Natural killer cell treated with Interleukin-12 subunit alpha and Interleukin-12 subunit beta and Interleukin-15 and Interleukin-18, amount 100 ng/mL, for 72 hours (primary cell): Measurements from ENCODE around the gene PCNX1. TPM values are rescaled to one million over a fixed set of nuclear protein-coding genes. Genes with fewer than 3 reads are reported as not detected.

Experiments used
- ATAC-seq, 2 donors: fragments of 150-1000 bp; cut with Tn5 transposase in 1 of 2; sonication (Bioruptor Pico), chemical (Tn5 transposase) in 1 of 2; 2 replicates each; pipeline ENCODE4 v1.10.0; 2021
- DNase-seq: peaks from one replicate; pipeline ENCODE4 v3.0.0; 2022; ENCODE audit warnings: low spot score
- H3K27ac Mint-ChIP-seq, 2 donors: 1 replicate in 1 of 2; 2 replicates in 1 of 2; pipeline ENCODE4 v1.8.0; 2022; ENCODE audit warnings: mixed read lengths in 2 of 2, mild to moderate bottlenecking in 1 of 2, moderate library complexity in 1 of 2
- H3K27me3 Mint-ChIP-seq, 2 donors: 1 replicate in 1 of 2; 2 replicates in 1 of 2; pipeline ENCODE4 v1.8.0; 2022; ENCODE audit warnings: mixed read lengths in 2 of 2
- H3K36me3 Mint-ChIP-seq: one replicate; pipeline ENCODE4 v1.8.0; 2022; ENCODE audit warnings: mixed read lengths
- H3K4me1 Mint-ChIP-seq, 2 donors: 1 replicate in 1 of 2; 2 replicates in 1 of 2; pipeline ENCODE4 v1.8.0; 2022; ENCODE audit warnings: low read depth in 2 of 2, mixed read lengths in 2 of 2, mild to moderate bottlenecking in 1 of 2
- H3K4me3 Mint-ChIP-seq: one replicate; pipeline ENCODE4 v1.8.0; 2022; ENCODE audit warnings: mixed read lengths
- H3K9me3 Mint-ChIP-seq: 2 replicates; pipeline ENCODE4 v1.8.0; 2022; ENCODE audit warnings: mixed read lengths
- total RNA-seq, 2 donors: library from RNA; stranded (reverse); gene quantifications; one replicate each; pipeline ENCODE4 v1.2.3, GENCODE V29; 2022

The PCNX1 gene
- total RNA-seq, 2 donors from 2014 or later, result 81.7 to 156 TPM

- H3K36me3 Mint-ChIP-seq, result no peaks in the 10 kb centered on the region
- peak overlapping the region; percentile 98 to 99 for H3K27ac Mint-ChIP-seq
- peak overlapping the region; percentile 94 for H3K4me3 Mint-ChIP-seq
- ATAC-seq, result no peak
- H3K27me3 Mint-ChIP-seq, result peaks cover 0 to 2% of the 10 kb centered on the region in 2 donors
- no peaks in the 10 kb centered on the region for H3K9me3 Mint-ChIP-seq
- peaks cover 56 to 72% of the 10 kb centered on the region in 2 donors for H3K4me1 Mint-ChIP-seq
- no peak for DNase-seq
Measured at GRCh38 chr14:70882776-70883492, 24.3 kb upstream of the PCNX1 start.

GRCh38 chr14:70884595-70885342 is 22.5 kb upstream of the PCNX1 start:
- ATAC-seq, result peak in 1 of 2 donors; percentile 50
- Mint-ChIP-seq H3K27ac (peak overlapping the region; percentile 98 to 99), H3K4me1 (peaks cover 73 to 89% of the 10 kb centered on the region in 2 donors)

GRCh38 chr14:70885343-70886022 is 21.8 kb upstream of the PCNX1 start:
- Mint-ChIP-seq H3K36me3 (no peaks in the 10 kb centered on the region), H3K27ac (peak overlapping the region; percentile 98 to 99), H3K4me1 (peaks cover 73 to 93% of the 10 kb centered on the region in 2 donors), H3K27me3 (no peaks in the 10 kb centered on the region), H3K4me3 (peak overlapping the region; percentile 94), H3K9me3 (no peaks in the 10 kb centered on the region)
- ATAC-seq (peak in 1 of 2 donors; percentile 67), DNase-seq (no peak)

More at GRCh38 chr14:70884595-70885342, 22.5 kb upstream of the PCNX1 start:
- Mint-ChIP-seq H3K27me3 (peaks cover 0 to 2% of the 10 kb centered on the region in 2 donors), H3K36me3 (no peaks in the 10 kb centered on the region), H3K4me3 (peak overlapping the region; percentile 94), H3K9me3 (no peaks in the 10 kb centered on the region)
- no peak for DNase-seq

GRCh38 chr14:70886421-70887206 is 20.6 kb upstream of the PCNX1 start:
- ATAC-seq (peak; percentile 71 to 80), DNase-seq (peak; percentile 86)
- Mint-ChIP-seq H3K4me1 (peaks cover 72 to 91% of the 10 kb centered on the region in 2 donors), H3K27ac (peak overlapping the region; percentile 98 to 99), H3K27me3 (no peaks in the 10 kb centered on the region), H3K9me3 (no peaks in the 10 kb centered on the region), H3K36me3 (no peaks in the 10 kb centered on the region), H3K4me3 (peak overlapping the region; percentile 94)

DNA sequence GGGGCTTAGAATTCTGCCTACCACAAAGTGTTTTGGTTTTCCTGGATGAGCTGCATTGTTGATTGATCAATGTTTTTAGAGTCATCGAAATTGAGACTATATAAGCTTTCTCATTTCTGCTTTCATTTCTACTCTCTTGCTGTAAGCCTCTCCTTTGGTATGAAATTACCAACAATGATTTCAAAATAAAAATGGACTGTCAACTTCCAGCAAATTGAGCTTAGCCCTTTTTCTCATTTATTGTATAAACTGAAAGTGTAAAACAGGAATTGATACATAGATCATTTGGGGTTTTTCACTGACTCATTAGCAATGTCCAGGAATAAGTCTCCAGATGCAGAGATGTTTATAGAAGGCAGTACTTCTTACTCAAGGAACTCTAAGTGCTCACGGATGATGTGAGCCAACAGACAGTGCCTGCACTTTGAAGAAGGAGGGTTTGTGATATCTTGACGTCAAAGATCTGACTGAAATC is 20.0 kb upstream of the PCNX1 start:
- peak; percentile 29 to 75 for ATAC-seq
- Mint-ChIP-seq H3K27ac (peak overlapping the region; percentile 98 to 99), H3K36me3 (no peaks in the 10 kb centered on the region), H3K4me1 (peaks cover 68 to 85% of the 10 kb centered on the region in 2 donors), H3K27me3 (no peaks in the 10 kb centered on the region), H3K4me3 (peak overlapping the region; percentile 94), H3K9me3 (no peaks in the 10 kb centered on the region)
- DNase-seq, result no peak

DNA sequence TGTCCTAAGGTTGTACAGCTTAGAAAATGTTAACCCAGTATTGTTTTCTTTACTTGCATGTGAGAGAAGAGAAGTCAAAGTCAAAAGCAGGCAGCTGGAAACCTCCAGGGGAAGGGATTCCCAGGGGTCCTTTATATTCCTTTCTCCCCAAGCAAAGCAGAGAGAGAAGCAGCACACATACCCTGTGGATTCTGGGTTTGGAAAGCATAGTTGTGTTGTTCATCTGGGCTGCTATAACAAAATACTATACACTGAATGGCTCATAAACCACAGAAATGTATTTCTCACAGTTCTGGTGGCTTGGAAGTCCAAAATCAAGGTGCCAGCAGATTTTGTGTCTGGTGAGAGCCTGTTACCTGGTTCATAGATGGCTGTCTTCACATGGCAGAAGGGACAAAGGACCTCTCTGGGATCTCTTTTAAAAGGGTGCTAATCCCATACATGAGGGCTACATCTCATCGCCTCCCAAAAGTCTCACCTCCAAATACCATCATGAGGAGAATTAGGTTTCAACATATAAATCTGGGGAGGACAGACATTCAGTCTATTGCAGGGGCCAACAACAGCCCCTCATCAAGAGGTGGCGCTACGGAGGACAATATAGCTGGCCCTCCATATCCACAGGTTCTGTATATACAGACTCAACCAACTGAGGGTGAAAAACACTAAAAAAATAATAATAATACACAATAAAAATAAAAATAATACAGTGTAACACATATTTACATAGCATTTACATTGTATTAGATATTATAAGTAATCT is 19.3 kb upstream of the PCNX1 start:
- ATAC-seq (no peak), DNase-seq (no peak)
- peak overlapping the region; percentile 98 to 99 for H3K27ac Mint-ChIP-seq
- no peaks in the 10 kb centered on the region for H3K9me3 Mint-ChIP-seq
- H3K4me1 Mint-ChIP-seq, result peaks cover 64 to 83% of the 10 kb centered on the region in 2 donors
- no peaks in the 10 kb centered on the region for H3K36me3 Mint-ChIP-seq
- H3K27me3 Mint-ChIP-seq, result peaks cover 0 to 3% of the 10 kb centered on the region in 2 donors
- peak overlapping the region; percentile 94 for H3K4me3 Mint-ChIP-seq

GRCh38 chr14:70888681-70889175 is 18.5 kb upstream of the PCNX1 start:
- Mint-ChIP-seq H3K27ac (peak overlapping the region; percentile 98 to 99), H3K9me3 (no peaks in the 10 kb centered on the region), H3K27me3 (peaks cover 0 to 3% of the 10 kb centered on the region in 2 donors), H3K36me3 (no peaks in the 10 kb centered on the region), H3K4me3 (peak overlapping the region; percentile 70), H3K4me1 (peaks cover 62 to 83% of the 10 kb centered on the region in 2 donors)
- DNase-seq (peak; percentile 67), ATAC-seq (peak; percentile 58 to 67)

DNA sequence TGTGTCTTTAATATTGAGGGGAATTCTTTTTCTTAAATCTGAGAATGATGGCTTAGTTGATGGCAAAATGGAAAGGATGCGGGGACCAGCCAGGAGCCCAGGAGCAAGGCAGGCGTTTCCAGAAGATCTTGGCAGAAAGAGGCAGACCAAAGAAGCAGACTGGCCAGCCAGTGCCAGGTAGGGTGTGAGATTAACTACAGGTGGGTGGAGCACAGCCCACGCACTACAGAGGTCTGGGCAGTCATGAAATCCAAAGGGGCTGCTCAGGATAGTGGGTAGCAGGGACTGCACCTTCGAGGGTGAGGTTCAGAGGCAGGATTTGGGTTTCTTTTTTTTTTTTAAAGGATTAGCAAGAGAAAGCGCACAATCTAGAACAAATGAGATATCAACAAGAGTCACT is 17.7 kb upstream of the PCNX1 start:
- Mint-ChIP-seq H3K36me3 (no peaks in the 10 kb centered on the region), H3K9me3 (no peaks in the 10 kb centered on the region), H3K27ac (peak overlapping the region; percentile 98 to 99), H3K4me3 (peak overlapping the region; percentile 70), H3K27me3 (peaks cover 0 to 8% of the 10 kb centered on the region in 2 donors), H3K4me1 (peaks cover 64 to 83% of the 10 kb centered on the region in 2 donors)
- DNase-seq (no peak), ATAC-seq (no peak)

DNA sequence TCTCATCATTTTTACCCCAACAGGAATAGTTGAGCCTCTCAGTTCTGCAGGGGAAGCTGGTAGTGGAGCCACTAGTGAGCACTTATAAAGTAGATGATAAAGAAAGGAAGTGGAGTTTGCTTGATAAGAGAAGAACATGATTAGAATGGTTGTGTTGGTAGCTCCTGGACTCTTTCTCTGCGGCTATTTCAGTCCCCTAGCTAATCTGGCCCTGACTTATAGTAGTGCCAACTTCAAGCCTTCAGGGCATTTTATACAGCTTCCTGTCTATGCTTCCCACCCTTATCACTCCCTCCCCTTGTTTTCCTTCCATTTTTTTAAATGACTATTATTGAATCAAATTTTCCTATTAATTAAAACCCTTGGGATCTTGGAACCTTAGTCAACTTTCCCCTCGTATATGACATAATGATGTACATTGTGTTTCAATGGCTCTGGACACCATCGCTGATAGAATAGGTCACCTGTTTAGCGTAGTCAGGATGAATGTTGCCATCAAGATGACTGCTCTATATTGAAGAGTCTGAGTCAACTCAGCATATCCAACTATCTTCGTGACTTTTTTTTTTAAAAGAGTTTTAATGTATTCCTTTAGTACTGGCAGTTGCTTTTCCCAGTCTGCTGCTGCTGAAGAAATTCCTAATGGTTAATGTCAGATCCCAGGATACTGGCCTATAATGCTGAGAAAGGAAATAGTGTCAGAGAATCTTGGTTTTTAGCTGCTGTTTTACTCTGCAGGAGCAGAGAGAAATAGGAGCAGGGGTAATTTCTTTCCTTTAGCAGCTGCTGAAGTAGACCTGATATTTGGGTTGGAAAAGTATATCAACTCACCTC is 16.2 kb upstream of the PCNX1 start:
- ATAC-seq, result no peak
- peaks cover 56 to 76% of the 10 kb centered on the region in 2 donors for H3K4me1 Mint-ChIP-seq
- DNase-seq, result no peak
- H3K27ac Mint-ChIP-seq, result peak overlapping the region; percentile 45 to 71
- H3K27me3 Mint-ChIP-seq, result peaks cover 0 to 10% of the 10 kb centered on the region in 2 donors
- no peaks in the 10 kb centered on the region for H3K9me3 Mint-ChIP-seq
- H3K36me3 Mint-ChIP-seq, result no peaks in the 10 kb centered on the region
- no peak overlapping the region for H3K4me3 Mint-ChIP-seq

- Mint-ChIP-seq H3K4me3 (no peak overlapping the region), H3K27me3 (peaks cover 0 to 12% of the 10 kb centered on the region in 2 donors), H3K27ac (peak overlapping the region; percentile 45 to 71), H3K9me3 (no peaks in the 10 kb centered on the region), H3K4me1 (peaks cover 52 to 73% of the 10 kb centered on the region in 2 donors), H3K36me3 (no peaks in the 10 kb centered on the region)
- no peak for ATAC-seq
- DNase-seq, result no peak
Measured at GRCh38 chr14:70891737-70892136, 15.5 kb upstream of the PCNX1 start.

GRCh38 chr14:70893062-70893845 is 14.0 kb upstream of the PCNX1 start:
- peaks cover 0 to 14% of the 10 kb centered on the region in 2 donors for H3K27me3 Mint-ChIP-seq
- ATAC-seq (no peak), DNase-seq (no peak)
- H3K27ac Mint-ChIP-seq, result peak overlapping the region; percentile 71 to 80
- no peaks in the 10 kb centered on the region for H3K36me3 Mint-ChIP-seq
- H3K4me1 Mint-ChIP-seq, result peaks cover 39 to 60% of the 10 kb centered on the region in 2 donors
- H3K9me3 Mint-ChIP-seq, result no peaks in the 10 kb centered on the region
- peak overlapping the region; percentile 64 for H3K4me3 Mint-ChIP-seq
